ENCODE results near the gene PCBP3.

DNA sequence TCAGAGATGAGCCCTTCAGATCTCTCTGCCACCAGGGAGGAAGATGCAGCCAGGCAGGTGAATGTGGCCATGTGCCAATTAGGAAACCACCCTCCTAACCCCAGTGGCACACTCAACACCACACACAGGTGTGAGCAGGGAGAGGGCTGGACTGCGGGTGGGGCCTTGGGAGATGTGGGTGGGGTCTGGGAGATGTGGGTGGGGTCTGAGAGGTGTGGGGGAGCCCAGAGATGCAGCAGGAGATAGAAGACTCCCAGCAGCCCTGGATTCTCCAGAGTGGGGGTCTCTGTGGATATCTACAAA, 294.9 kb downstream of the PCBP3 start:
- TF ChIP-seq, protein P1, sequence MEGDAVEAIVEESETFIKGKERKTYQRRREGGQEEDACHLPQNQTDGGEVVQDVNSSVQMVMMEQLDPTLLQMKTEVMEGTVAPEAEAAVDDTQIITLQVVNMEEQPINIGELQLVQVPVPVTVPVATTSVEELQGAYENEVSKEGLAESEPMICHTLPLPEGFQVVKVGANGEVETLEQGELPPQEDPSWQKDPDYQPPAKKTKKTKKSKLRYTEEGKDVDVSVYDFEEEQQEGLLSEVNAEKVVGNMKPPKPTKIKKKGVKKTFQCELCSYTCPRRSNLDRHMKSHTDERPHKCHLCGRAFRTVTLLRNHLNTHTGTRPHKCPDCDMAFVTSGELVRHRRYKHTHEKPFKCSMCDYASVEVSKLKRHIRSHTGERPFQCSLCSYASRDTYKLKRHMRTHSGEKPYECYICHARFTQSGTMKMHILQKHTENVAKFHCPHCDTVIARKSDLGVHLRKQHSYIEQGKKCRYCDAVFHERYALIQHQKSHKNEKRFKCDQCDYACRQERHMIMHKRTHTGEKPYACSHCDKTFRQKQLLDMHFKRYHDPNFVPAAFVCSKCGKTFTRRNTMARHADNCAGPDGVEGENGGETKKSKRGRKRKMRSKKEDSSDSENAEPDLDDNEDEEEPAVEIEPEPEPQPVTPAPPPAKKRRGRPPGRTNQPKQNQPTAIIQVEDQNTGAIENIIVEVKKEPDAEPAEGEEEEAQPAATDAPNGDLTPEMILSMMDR (IDR thresholded peaks at IDR 0.05): no peak
- TF ChIP-seq TCF7L2 (IDR thresholded peaks at IDR 0.05; ENCODE audit: low read depth, low read length): no peak
- no peak for TF ChIP-seq POLR2AphosphoS5 (IDR thresholded peaks at IDR 0.05; ENCODE audit: low read depth, low read length)
- TF ChIP-seq, protein P2, sequence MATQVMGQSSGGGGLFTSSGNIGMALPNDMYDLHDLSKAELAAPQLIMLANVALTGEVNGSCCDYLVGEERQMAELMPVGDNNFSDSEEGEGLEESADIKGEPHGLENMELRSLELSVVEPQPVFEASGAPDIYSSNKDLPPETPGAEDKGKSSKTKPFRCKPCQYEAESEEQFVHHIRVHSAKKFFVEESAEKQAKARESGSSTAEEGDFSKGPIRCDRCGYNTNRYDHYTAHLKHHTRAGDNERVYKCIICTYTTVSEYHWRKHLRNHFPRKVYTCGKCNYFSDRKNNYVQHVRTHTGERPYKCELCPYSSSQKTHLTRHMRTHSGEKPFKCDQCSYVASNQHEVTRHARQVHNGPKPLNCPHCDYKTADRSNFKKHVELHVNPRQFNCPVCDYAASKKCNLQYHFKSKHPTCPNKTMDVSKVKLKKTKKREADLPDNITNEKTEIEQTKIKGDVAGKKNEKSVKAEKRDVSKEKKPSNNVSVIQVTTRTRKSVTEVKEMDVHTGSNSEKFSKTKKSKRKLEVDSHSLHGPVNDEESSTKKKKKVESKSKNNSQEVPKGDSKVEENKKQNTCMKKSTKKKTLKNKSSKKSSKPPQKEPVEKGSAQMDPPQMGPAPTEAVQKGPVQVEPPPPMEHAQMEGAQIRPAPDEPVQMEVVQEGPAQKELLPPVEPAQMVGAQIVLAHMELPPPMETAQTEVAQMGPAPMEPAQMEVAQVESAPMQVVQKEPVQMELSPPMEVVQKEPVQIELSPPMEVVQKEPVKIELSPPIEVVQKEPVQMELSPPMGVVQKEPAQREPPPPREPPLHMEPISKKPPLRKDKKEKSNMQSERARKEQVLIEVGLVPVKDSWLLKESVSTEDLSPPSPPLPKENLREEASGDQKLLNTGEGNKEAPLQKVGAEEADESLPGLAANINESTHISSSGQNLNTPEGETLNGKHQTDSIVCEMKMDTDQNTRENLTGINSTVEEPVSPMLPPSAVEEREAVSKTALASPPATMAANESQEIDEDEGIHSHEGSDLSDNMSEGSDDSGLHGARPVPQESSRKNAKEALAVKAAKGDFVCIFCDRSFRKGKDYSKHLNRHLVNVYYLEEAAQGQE (IDR thresholded peaks at IDR 0.05; ENCODE audit: insufficient read depth in 1 of 2, low read depth in 2 of 2, low read length in 1 of 2): no peak

All from Panc1 (cell line).